H9 (cell line): Measurements from ENCODE around the gene NCR1. TPM values are rescaled to one million over a fixed set of nuclear protein-coding genes. Genes with fewer than 3 reads are reported as not detected.
A peak's percentile ranks its signal among the peaks of the same experiment; 100 is the strongest.

Experiments
- DNase-seq: peaks from one replicate; pipeline ENCODE4 v3.0.0-alpha.2; 2017
- H2AFZ ChIP-seq: one replicate; pipeline ENCODE4 v1.6.1; 2013; ENCODE audit warnings: mild to moderate bottlenecking, low read length, control low read depth, moderate library complexity
- H2AK5ac ChIP-seq: 2 replicates; pipeline ENCODE4 v1.6.1; 2013; ENCODE audit warnings: low read length, control low read depth, mixed read lengths; ENCODE audit not compliant: insufficient read length
- H2BK120ac ChIP-seq: one replicate; pipeline ENCODE4 v1.6.1; 2013; ENCODE audit warnings: low read depth, mild to moderate bottlenecking, low read length, control low read depth, inconsistent platforms; ENCODE audit not compliant: poor library complexity, severe bottlenecking
- H2BK12ac ChIP-seq: 2 replicates; pipeline ENCODE4 v1.6.1; 2013; ENCODE audit warnings: low read length, control low read depth, mixed read lengths, low read depth; ENCODE audit not compliant: insufficient read length
- H2BK15ac ChIP-seq: 2 replicates; pipeline ENCODE4 v1.6.1; 2013; ENCODE audit warnings: low read depth, low read length, control low read depth
- H2BK20ac ChIP-seq: one replicate; pipeline ENCODE4 v1.6.1; 2013; ENCODE audit warnings: low read depth, mild to moderate bottlenecking, low read length, control low read depth, inconsistent platforms; ENCODE audit not compliant: poor library complexity, severe bottlenecking
- H2BK5ac ChIP-seq: 2 replicates; pipeline ENCODE4 v1.6.1; 2013; ENCODE audit warnings: low read length, control low read depth, mixed read lengths; ENCODE audit not compliant: insufficient read length
- H3K14ac ChIP-seq: 2 replicates; pipeline ENCODE4 v1.6.1; 2013; ENCODE audit warnings: low read length, control low read depth; ENCODE audit not compliant: insufficient read depth
- H3K18ac ChIP-seq: 2 replicates; pipeline ENCODE4 v1.6.1; 2013; ENCODE audit warnings: low read depth, mild to moderate bottlenecking, mixed read lengths, low read length, control low read depth; ENCODE audit not compliant: insufficient read length
- H3K23ac ChIP-seq: 2 replicates; pipeline ENCODE4 v1.6.1; 2013; ENCODE audit warnings: low read length, control low read depth, mixed read lengths, low read depth; ENCODE audit not compliant: insufficient read length
- H3K23me2 ChIP-seq: 2 replicates; pipeline ENCODE4 v1.6.1; 2013; ENCODE audit warnings: low read depth, mild to moderate bottlenecking, mixed read lengths, low read length, control low read depth; ENCODE audit not compliant: insufficient read length, poor library complexity, severe bottlenecking
- H3K27ac ChIP-seq: 2 replicates; pipeline ENCODE4 v1.5.1; 2013; ENCODE audit warnings: low read length, control low read depth, mixed read lengths, low read depth; ENCODE audit not compliant: insufficient read length
- H3K27me3 ChIP-seq: 2 replicates; pipeline ENCODE4 v1.6.1; 2013; ENCODE audit warnings: low read length, control low read depth, inconsistent platforms; ENCODE audit not compliant: insufficient read depth
- H3K4ac ChIP-seq: 2 replicates; pipeline ENCODE4 v1.6.1; 2013; ENCODE audit warnings: low read depth, mild to moderate bottlenecking, control low read depth, inconsistent platforms, low read length, moderate library complexity
- H3K4me1 ChIP-seq: 2 replicates; pipeline ENCODE4 v1.6.1; 2013; ENCODE audit warnings: low read length, control low read depth, inconsistent platforms; ENCODE audit not compliant: insufficient read depth
- H3K4me2 ChIP-seq: 2 replicates; pipeline ENCODE4 v1.6.1; 2013; ENCODE audit warnings: low read length, control low read depth, mixed read lengths; ENCODE audit not compliant: insufficient read length, insufficient read depth
- H3K56ac ChIP-seq: 2 replicates; pipeline ENCODE4 v1.6.1; 2013; ENCODE audit warnings: low read depth, mild to moderate bottlenecking, mixed read lengths, low read length, control low read depth; ENCODE audit not compliant: insufficient read length
- H3K79me1 ChIP-seq: 2 replicates; pipeline ENCODE4 v1.6.1; 2013; ENCODE audit warnings: low read depth, mild to moderate bottlenecking, moderate library complexity, low read length, control low read depth, inconsistent platforms; ENCODE audit not compliant: insufficient read depth, poor library complexity, severe bottlenecking
- H3K79me2 ChIP-seq: 2 replicates; pipeline ENCODE4 v1.6.1; 2013; ENCODE audit warnings: low read length, control low read depth, inconsistent platforms; ENCODE audit not compliant: insufficient read depth
- H3K9ac ChIP-seq: 2 replicates; pipeline ENCODE4 v1.6.1; 2013; ENCODE audit warnings: low read length, control low read depth, mixed read lengths; ENCODE audit not compliant: insufficient read length; ENCODE audit errors: extremely low read depth
- H3K9me3 ChIP-seq: one replicate; pipeline ENCODE4 v1.6.1; 2013; ENCODE audit warnings: low read depth, low read length, inconsistent platforms; ENCODE audit not compliant: control insufficient read depth
- H3T11ph ChIP-seq: one replicate; pipeline ENCODE4 v1.6.1; 2013; ENCODE audit warnings: mild to moderate bottlenecking, low read length, control low read depth, inconsistent platforms
- H4K20me1 ChIP-seq: one replicate; pipeline ENCODE4 v1.6.1; 2013; ENCODE audit not compliant: control insufficient read depth, insufficient read length, insufficient read depth
- H4K5ac ChIP-seq: 2 replicates; pipeline ENCODE4 v1.6.1; 2013; ENCODE audit warnings: low read depth, mild to moderate bottlenecking, mixed read lengths, low read length, control low read depth; ENCODE audit not compliant: insufficient read length
- H4K8ac ChIP-seq: replicated peaks from 2 replicates; pipeline ENCODE4 v1.6.1; 2013; ENCODE audit warnings: low read length, control low read depth, mixed read lengths, low read depth; ENCODE audit not compliant: insufficient read length
- H4K91ac ChIP-seq: 2 replicates; pipeline ENCODE4 v1.6.1; 2013; ENCODE audit warnings: low read depth, mild to moderate bottlenecking, moderate library complexity, mixed read lengths, low read length, control low read depth; ENCODE audit not compliant: insufficient read length
- H3K27ac Mint-ChIP-seq, 3 experiments: 2 replicates in 2 of 3; 3 replicates in 1 of 3; pipeline ENCODE4 v1.8.0; 2020 to 2021; ENCODE audit warnings: mixed read lengths in 3 of 3, mild to moderate bottlenecking in 1 of 3, moderate library complexity in 1 of 3
- H3K27me3 Mint-ChIP-seq: 2 replicates; pipeline ENCODE4 v1.8.0; 2021; ENCODE audit warnings: low read depth, mild to moderate bottlenecking, moderate library complexity, mixed read lengths
- H3K36me3 Mint-ChIP-seq, 3 experiments: 2 replicates in 2 of 3; 3 replicates in 1 of 3; pipeline ENCODE4 v1.8.0; 2020 to 2021; ENCODE audit warnings: low read depth in 3 of 3, mixed read lengths in 3 of 3; ENCODE audit not compliant: insufficient read depth in 1 of 3
- H3K4me1 Mint-ChIP-seq, 2 experiments: 2 replicates each; pipeline ENCODE4 v1.8.0; 2020; ENCODE audit warnings: mixed read lengths in 2 of 2
- H3K4me3 Mint-ChIP-seq, 2 experiments: 2 replicates in 1 of 2; 3 replicates in 1 of 2; pipeline ENCODE4 v1.8.0; 2020 to 2021; ENCODE audit warnings: mild to moderate bottlenecking in 2 of 2, mixed read lengths in 2 of 2, moderate library complexity in 1 of 2
- H3K9me3 Mint-ChIP-seq, 2 experiments: 2 replicates in 1 of 2; 3 replicates in 1 of 2; pipeline ENCODE4 v1.8.0; 2020; ENCODE audit warnings: mild to moderate bottlenecking in 2 of 2, mixed read lengths in 2 of 2, moderate library complexity in 1 of 2
- CTCF ChIP-seq: fragments of 200-600 bp; sonication (generic); conservative IDR thresholded peaks from 3 replicates; pipeline ENCODE4 v1.8.0; 2021; ENCODE audit warnings: antibody characterized with exemption, mild to moderate bottlenecking
- WGBS: extraction: QIAGEN DNeasy Blood & Tissue Kit; methylation state at CpG from one replicate; pipeline ENCODE4 v1.1.7; 2013; ENCODE audit warnings: missing lambda C conversion rate, low lambda C conversion rate, mixed read lengths; ENCODE audit not compliant: insufficient read length; ENCODE audit errors: extremely low coverage; 5-methylcytosine and 5-hydroxymethylcytosine counted together
- total RNA-seq: library from RNA; stranded (reverse); gene quantifications from 2 replicates; pipeline ENCODE4 v1.2.1, GENCODE V29; 2021

NCR1 gene
- total RNA-seq, 1 experiment from 2014 or later, result 2.0 TPM

DNA sequence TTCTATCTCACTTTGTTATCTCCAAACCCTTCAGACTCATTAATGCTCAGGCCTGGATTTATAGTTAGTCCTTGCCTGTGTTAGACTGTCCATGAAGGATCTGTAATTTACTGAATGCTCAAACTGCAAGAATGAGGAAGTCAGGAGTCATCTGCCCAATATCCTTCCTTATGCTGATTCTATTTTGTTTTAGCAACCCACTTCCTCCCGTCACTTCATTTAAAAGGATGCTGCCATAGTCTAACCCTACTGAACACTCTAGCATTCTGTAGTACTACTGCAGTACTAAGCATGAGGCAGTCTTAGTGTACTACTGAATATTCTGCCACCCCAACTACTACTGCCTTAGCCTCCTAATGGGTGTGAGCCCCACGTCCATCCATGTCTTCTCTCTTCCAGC is 30.4 kb upstream of the NCR1 start:
- Histone ChIP-seq H3K27ac (peak overlapping the region; percentile 33), H2AFZ (no peak overlapping the region), H3K4ac (no peak overlapping the region), H4K20me1 (no peaks in the 10 kb centered on the region), H2BK15ac (no peak overlapping the region), H3K79me2 (no peaks in the 10 kb centered on the region), H3K4me2 (no peak overlapping the region), H4K5ac (no peak overlapping the region), H3K23ac (no peak overlapping the region), H4K91ac (no peak overlapping the region), H3K79me1 (no peaks in the 10 kb centered on the region), H4K8ac (no peak overlapping the region), H3K23me2 (no peaks in the 10 kb centered on the region), H3K14ac (no peak overlapping the region), H3K27me3 (no peaks in the 10 kb centered on the region), H2BK5ac (no peak overlapping the region), H2BK120ac (no peak overlapping the region), H2AK5ac (no peak overlapping the region), H3K9me3 (no peaks in the 10 kb centered on the region), H2BK12ac (no peak overlapping the region), H3K4me1 (no peaks in the 10 kb centered on the region), H3K56ac (no peak overlapping the region), H2BK20ac (no peak overlapping the region), H3T11ph (no peak overlapping the region), H3K18ac (no peak overlapping the region), H3K9ac (no peak overlapping the region)
- no peak overlapping the region for H3K4me3 Mint-ChIP-seq
- no peak for TF ChIP-seq CTCF
- no peak for DNase-seq
- no CpG with 5 or more reads among the region's 2 CpGs for WGBS
- H3K36me3 Mint-ChIP-seq, result peaks cover 0 to 10% (median 0%) of the 10 kb centered on the region in 3 experiments; a peak in 3 of 7 replicates
- peaks cover 37% of the 10 kb centered on the region for H3K27me3 Mint-ChIP-seq
- peaks cover 0 to 8% of the 10 kb centered on the region in 2 experiments; a peak in 2 of 4 replicates for H3K4me1 Mint-ChIP-seq
- peaks cover 39 to 88% of the 10 kb centered on the region in 2 experiments for H3K9me3 Mint-ChIP-seq
- no peak overlapping the region for H3K27ac Mint-ChIP-seq
